Measurements from ENCODE around the gene SRPK2. TPM values are rescaled to one million over a fixed set of nuclear protein-coding genes. Genes with fewer than 3 reads are reported as not detected.

Gene SRPK2
- total RNA-seq, 3 donors from 2014 or later, result 44.6 to 68.2 (median 60.6) TPM

GRCh38 chr7:105257338-105257737 lies 131.4 kb downstream of the SRPK2 start:
- H3K4me3 ChIP-seq, result no peak overlapping the region
- peak overlapping the region; percentile 3 to 52 for H3K27ac ChIP-seq
- no peaks in the 10 kb centered on the region for H3K36me3 ChIP-seq
- no peaks in the 10 kb centered on the region for H3K27me3 ChIP-seq
- H3K4me1 ChIP-seq, result peaks cover 0 to 6% of the 10 kb centered on the region in 2 donors
- intact Hi-C loops (cut with DNase I; ENCODE audit: low total_unique reads), result no loop called here
- no peaks in the 10 kb centered on the region for H3K9me3 ChIP-seq
- TF ChIP-seq POLR2A (IDR thresholded peaks at IDR 0.05) (no peak), POLR2AphosphoS5 (IDR thresholded peaks at IDR 0.05) (no peak)
- TF ChIP-seq, protein P1, sequence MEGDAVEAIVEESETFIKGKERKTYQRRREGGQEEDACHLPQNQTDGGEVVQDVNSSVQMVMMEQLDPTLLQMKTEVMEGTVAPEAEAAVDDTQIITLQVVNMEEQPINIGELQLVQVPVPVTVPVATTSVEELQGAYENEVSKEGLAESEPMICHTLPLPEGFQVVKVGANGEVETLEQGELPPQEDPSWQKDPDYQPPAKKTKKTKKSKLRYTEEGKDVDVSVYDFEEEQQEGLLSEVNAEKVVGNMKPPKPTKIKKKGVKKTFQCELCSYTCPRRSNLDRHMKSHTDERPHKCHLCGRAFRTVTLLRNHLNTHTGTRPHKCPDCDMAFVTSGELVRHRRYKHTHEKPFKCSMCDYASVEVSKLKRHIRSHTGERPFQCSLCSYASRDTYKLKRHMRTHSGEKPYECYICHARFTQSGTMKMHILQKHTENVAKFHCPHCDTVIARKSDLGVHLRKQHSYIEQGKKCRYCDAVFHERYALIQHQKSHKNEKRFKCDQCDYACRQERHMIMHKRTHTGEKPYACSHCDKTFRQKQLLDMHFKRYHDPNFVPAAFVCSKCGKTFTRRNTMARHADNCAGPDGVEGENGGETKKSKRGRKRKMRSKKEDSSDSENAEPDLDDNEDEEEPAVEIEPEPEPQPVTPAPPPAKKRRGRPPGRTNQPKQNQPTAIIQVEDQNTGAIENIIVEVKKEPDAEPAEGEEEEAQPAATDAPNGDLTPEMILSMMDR (IDR thresholded peaks at IDR 0.05), result no peak
- no peak for DNase-seq (ENCODE audit: low spot score in 2 of 2)

GRCh38 chr7:105256761-105257231 lies 131.9 kb downstream of the SRPK2 start:
- no peak overlapping the region for H3K4me3 ChIP-seq
- no peaks in the 10 kb centered on the region for H3K27me3 ChIP-seq
- intact Hi-C loops (cut with DNase I; ENCODE audit: low total_unique reads), result no loop called here
- no peaks in the 10 kb centered on the region for H3K9me3 ChIP-seq
- peak in 1 of 2 donors; percentile 32 for DNase-seq (ENCODE audit: low spot score in 2 of 2)
- H3K36me3 ChIP-seq, result no peaks in the 10 kb centered on the region
- TF ChIP-seq POLR2AphosphoS5 (IDR thresholded peaks at IDR 0.05), result no peak
- TF ChIP-seq, protein P1 (IDR thresholded peaks at IDR 0.05), result no peak
- no peak for TF ChIP-seq POLR2A (IDR thresholded peaks at IDR 0.05)
- H3K4me1 ChIP-seq, result peaks cover 0 to 6% of the 10 kb centered on the region in 2 donors
- H3K27ac ChIP-seq, result peak overlapping the region; percentile 3 to 52

- Histone ChIP-seq H3K27ac (no peak overlapping the region), H3K36me3 (no peaks in the 10 kb centered on the region), H3K4me1 (no peaks in the 10 kb centered on the region), H3K27me3 (no peaks in the 10 kb centered on the region), H3K4me3 (no peak overlapping the region), H3K9me3 (no peaks in the 10 kb centered on the region)
- TF ChIP-seq POLR2AphosphoS5 (IDR thresholded peaks at IDR 0.05), result no peak
- TF ChIP-seq POLR2A (IDR thresholded peaks at IDR 0.05), result no peak
- intact Hi-C loops (cut with DNase I; ENCODE audit: low total_unique reads), result no loop called here
- DNase-seq (ENCODE audit: low spot score in 2 of 2), result no peak
These were observed 138.0 kb downstream of the SRPK2 start for GRCh38 chr7:105250706-105251105.

GRCh38 chr7:105250239-105250638 lies 138.5 kb downstream of the SRPK2 start:
- no peak overlapping the region for H3K4me3 ChIP-seq
- intact Hi-C loops (cut with DNase I; ENCODE audit: low total_unique reads), result no loop called here
- H3K4me1 ChIP-seq, result no peaks in the 10 kb centered on the region
- no peaks in the 10 kb centered on the region for H3K27me3 ChIP-seq
- no peaks in the 10 kb centered on the region for H3K9me3 ChIP-seq
- no peaks in the 10 kb centered on the region for H3K36me3 ChIP-seq
- H3K27ac ChIP-seq, result no peak overlapping the region
- DNase-seq (ENCODE audit: low spot score in 2 of 2), result no peak
- TF ChIP-seq POLR2A (IDR thresholded peaks at IDR 0.05), result no peak
- TF ChIP-seq, protein P1 (IDR thresholded peaks at IDR 0.05), result no peak
- TF ChIP-seq POLR2AphosphoS5 (IDR thresholded peaks at IDR 0.05), result no peak

GRCh38 chr7:105249216-105249615 lies 139.5 kb downstream of the SRPK2 start:
- Histone ChIP-seq H3K27ac (no peak overlapping the region), H3K27me3 (no peaks in the 10 kb centered on the region), H3K4me1 (no peaks in the 10 kb centered on the region), H3K4me3 (no peak overlapping the region), H3K9me3 (no peaks in the 10 kb centered on the region), H3K36me3 (no peaks in the 10 kb centered on the region)
- TF ChIP-seq, protein P1 (IDR thresholded peaks at IDR 0.05), result no peak
- no peak for TF ChIP-seq POLR2AphosphoS5 (IDR thresholded peaks at IDR 0.05)
- no peak for TF ChIP-seq POLR2A (IDR thresholded peaks at IDR 0.05)
- no peak for DNase-seq (ENCODE audit: low spot score in 2 of 2)
- intact Hi-C loops (cut with DNase I; ENCODE audit: low total_unique reads), result no loop called here

- H3K27me3 ChIP-seq, result no peaks in the 10 kb centered on the region
- no peaks in the 10 kb centered on the region for H3K4me1 ChIP-seq
- H3K36me3 ChIP-seq, result no peaks in the 10 kb centered on the region
- intact Hi-C loops (cut with DNase I; ENCODE audit: low total_unique reads), result no loop called here
- H3K27ac ChIP-seq, result no peak overlapping the region
- no peak overlapping the region for H3K4me3 ChIP-seq
- TF ChIP-seq POLR2A (IDR thresholded peaks at IDR 0.05), result no peak
- TF ChIP-seq POLR2AphosphoS5 (IDR thresholded peaks at IDR 0.05), result no peak
- TF ChIP-seq, protein P1 (IDR thresholded peaks at IDR 0.05), result no peak
- H3K9me3 ChIP-seq, result no peaks in the 10 kb centered on the region
- no peak for DNase-seq (ENCODE audit: low spot score in 2 of 2)
These were observed 142.0 kb downstream of the SRPK2 start for GRCh38 chr7:105246679-105247078.

Measured in breast epithelium (tissue), 4 donors.